HepG2 (cell line): ENCODE results near the gene DNAJC4. TPM values are rescaled to one million over a fixed set of nuclear protein-coding genes. Genes with fewer than 3 reads are reported as not detected.
A peak's percentile ranks its signal among the peaks of the same experiment; 100 is the strongest.

Source experiments
- BRF2 ChIP-seq: sonication (generic); formaldehyde crosslinking; IDR thresholded peaks from 2 replicates; pipeline ENCODE4 v1.8.1; 2022; ENCODE audit warnings: mild to moderate bottlenecking, missing genetic modification reagents
- CREB1 ChIP-seq, 2 experiments: fragments of 450-650 bp in 1 of 2; IDR thresholded peaks; 2 replicates each; pipeline ENCODE4 v1.6.1; 2016 to 2017; ENCODE audit warnings: control low read depth in 1 of 2, mild to moderate bottlenecking in 1 of 2, missing compliant biosample characterization in 1 of 2, missing genetic modification characterization in 1 of 2
- FOXA1 ChIP-seq, 2 experiments: fragments of 450-650 bp in 1 of 2; sonication (generic) in 1 of 2; formaldehyde crosslinking in 1 of 2; IDR thresholded peaks; 2 replicates each; pipeline versions ENCODE4 v1.4.0 to v1.6.1; 2016 to 2020; ENCODE audit warnings: missing genetic modification reagents in 1 of 2
- HOXA3 ChIP-seq: sonication (generic); formaldehyde crosslinking; IDR thresholded peaks from 2 replicates; pipeline ENCODE4 v1.5.0; 2020; ENCODE audit warnings: missing genetic modification reagents
- ISX ChIP-seq: sonication (generic); formaldehyde crosslinking; conservative IDR thresholded peaks from 2 replicates; pipeline ENCODE4 v1.5.0; 2020; ENCODE audit warnings: missing genetic modification reagents
- MXI1 ChIP-seq: IDR thresholded peaks from 3 replicates; pipeline ENCODE4 v1.6.1; 2012; ENCODE audit warnings: low read depth, low read length, inconsistent platforms, borderline replicate concordance
- NCOA2 ChIP-seq: sonication (generic); formaldehyde crosslinking; IDR thresholded peaks from 2 replicates; pipeline ENCODE4 v1.8.0; 2022; ENCODE audit warnings: inconsistent platforms
- NCOA5 ChIP-seq: sonication (generic); formaldehyde crosslinking; IDR thresholded peaks from 2 replicates; pipeline ENCODE4 v1.4.0; 2020; ENCODE audit warnings: missing genetic modification reagents
- ONECUT2 ChIP-seq: sonication (generic); formaldehyde crosslinking; IDR thresholded peaks from 2 replicates; pipeline ENCODE4 v1.4.0; 2020; ENCODE audit warnings: missing genetic modification reagents
- PBX3 ChIP-seq: sonication (generic); formaldehyde crosslinking; IDR thresholded peaks from 2 replicates; pipeline ENCODE4 v1.8.1; 2023; ENCODE audit warnings: missing genetic modification reagents, inconsistent platforms, borderline replicate concordance
- RBM39 ChIP-seq: fragments of 200-400 bp; formaldehyde crosslinking; IDR thresholded peaks from one replicate; pipeline ENCODE4 v1.6.1; 2018; ENCODE audit warnings: antibody characterized with exemption, mild to moderate bottlenecking, low read depth, low read length; ENCODE audit not compliant: poor library complexity, severe bottlenecking
- SUZ12 ChIP-seq: fragments of 150-350 bp; IDR thresholded peaks from 2 replicates; pipeline ENCODE4 v1.6.1; 2014; ENCODE audit warnings: low read depth, low read length
- TCF7 ChIP-seq: sonication (generic); IDR thresholded peaks from 2 replicates; pipeline ENCODE4 v1.6.1; 2016; ENCODE audit warnings: antibody characterized with exemption, low read depth
- ZBTB34 ChIP-seq: sonication (generic); formaldehyde crosslinking; IDR thresholded peaks from 2 replicates; pipeline ENCODE4 v1.8.0; 2022; ENCODE audit warnings: mild to moderate bottlenecking, missing genetic modification reagents
- ZNF17 ChIP-seq: sonication (generic); formaldehyde crosslinking; IDR thresholded peaks from 2 replicates; pipeline ENCODE4 v1.5.0; 2020; ENCODE audit warnings: mild to moderate bottlenecking, missing genetic modification reagents
- ZNF550 ChIP-seq: sonication (generic); formaldehyde crosslinking; IDR thresholded peaks from 2 replicates; pipeline ENCODE4 v1.4.0; 2020; ENCODE audit warnings: mild to moderate bottlenecking, missing genetic modification reagents, borderline replicate concordance
- ZNF646 ChIP-seq: sonication (generic); formaldehyde crosslinking; IDR thresholded peaks from 2 replicates; pipeline ENCODE4 v1.9.0; 2021; ENCODE audit warnings: mild to moderate bottlenecking, missing genetic modification reagents
- ZNF678 ChIP-seq: sonication (generic); formaldehyde crosslinking; IDR thresholded peaks from 2 replicates; pipeline ENCODE4 v1.4.0; 2020; ENCODE audit warnings: mild to moderate bottlenecking, missing genetic modification reagents
- polyA plus RNA-seq, 8 experiments: library from polyadenylated mRNA; depleted of rRNA in 3 of 8; stranded (reverse) in 7 of 8; unstranded in 1 of 8; fragments of >200 nt; fragmentation: Illumina TruSeq in 4 of 8; extraction: Trizol in 4 of 8; gene quantifications; 2 replicates each; pipeline versions ENCODE4 v1.2.1 to v1.2.3, GENCODE V29; 2011 to 2016; ENCODE audit warnings: low read depth in 4 of 8, missing spikeins in 1 of 8, mixed read lengths in 1 of 8; ENCODE audit not compliant: insufficient read depth in 1 of 8
- total RNA-seq, 5 experiments: library from RNA; depleted of rRNA; stranded (reverse); fragments of >200 nt; fragmentation: Illumina TruSeq; extraction: Trizol; gene quantifications; 2 replicates each; pipeline ENCODE4 v1.2.3, GENCODE V29; 2016; ENCODE audit warnings: low read depth in 1 of 5

The DNAJC4 gene
- total and polyA plus RNA-seq, 2 of the 13 experiments (the other 11 are each of a cell fraction or from before 2014, with no cell fraction given): 10.3 to 60.8 TPM

- TF ChIP-seq ZNF646 (CRISPR knock-in tag): no peak; the same call in 1 of the 2 replicates
- TF ChIP-seq BRF2 (CRISPR knock-in tag): no peak
- TF ChIP-seq NCOA2 (CRISPR knock-in tag): peak; percentile 53
- TF ChIP-seq MXI1: peak; percentile 39; the same call in 1 of the 3 replicates
- TF ChIP-seq NCOA5 (CRISPR knock-in tag): no peak
- no peak for TF ChIP-seq ISX (CRISPR knock-in tag)
- TF ChIP-seq ZBTB34: no peak; the same call in 1 of the 2 replicates
- TF ChIP-seq FOXA1 (IDR thresholded peaks at IDR 0.05): no peak
- no peak for TF ChIP-seq FOXA1 (CRISPR knock-in tag; IDR thresholded peaks at IDR 0.05)
- TF ChIP-seq HOXA3 (CRISPR knock-in tag): peak; percentile 99
- no peak for TF ChIP-seq PBX3 (CRISPR knock-in tag)
- peak; percentile 70 for TF ChIP-seq CREB1 (IDR thresholded peaks at IDR 0.05)
- TF ChIP-seq CREB1 (CRISPR knock-in tag; IDR thresholded peaks at IDR 0.05): peak; percentile 93
- TF ChIP-seq ZNF17 (CRISPR knock-in tag): no peak
- TF ChIP-seq ZNF678 (CRISPR knock-in tag): no peak
- TF ChIP-seq ZNF550: no peak
- TF ChIP-seq TCF7: no peak
- peak; percentile 77 for TF ChIP-seq RBM39
- no peak for TF ChIP-seq SUZ12
- no peak for TF ChIP-seq ONECUT2 (CRISPR knock-in tag)
These were observed 39.3 kb downstream of the DNAJC4 start (continued) for GRCh38 chr11:64269540-64270220.
